Panc1 (cell line): ENCODE data around the gene PIAS1. TPM values are rescaled to one million over a fixed set of nuclear protein-coding genes. Genes with fewer than 3 reads are reported as not detected.

Experiments
- ATAC-seq: fragments of 200-7000 bp; cut with Tn5 transposase; 2 replicates; pipeline ENCODE4 v1.9.1; 2020; ENCODE audit warnings: mild to moderate bottlenecking, moderate library complexity
- BruUV-seq: library from RNA; stranded (reverse); fragments of 400-500 nt; replicated peaks from 2 replicates; lab custom pipeline; 2021; lab: Mats Ljungman, UMichigan
- CTCF ChIA-PET: fragments of 300-600 bp; sonication (Branson Sonifier 250); formaldehyde crosslinking; loops from one replicate; lab custom pipeline; 2022; ENCODE audit warnings: antibody characterized with exemption; lab: Charles Lee
- POLR2A ChIA-PET: fragments of 300-600 bp; sonication (Branson Sonifier 250); formaldehyde crosslinking; loops from one replicate; lab custom pipeline; 2022; ENCODE audit warnings: antibody characterized with exemption; lab: Charles Lee
- DNase-seq: peaks from one replicate; pipeline ENCODE4 v3.0.0-alpha.2; 2010; ENCODE audit warnings: low read depth, low spot score
- H3K27ac ChIP-seq: 2 replicates; pipeline ENCODE4 v1.5.1; 2011; ENCODE audit warnings: mild to moderate bottlenecking, low read length, inconsistent platforms
- H3K27me3 ChIP-seq: fragments of 200-500 bp; sonication (Bioruptor generic); 2 replicates; pipeline ENCODE4 v1.6.0; 2014; ENCODE audit warnings: low read length, inconsistent platforms; ENCODE audit not compliant: control insufficient read depth, insufficient read depth
- H3K36me3 ChIP-seq: fragments of 200-500 bp; sonication (Bioruptor generic); 2 replicates; pipeline ENCODE4 v1.5.1; 2014; ENCODE audit warnings: inconsistent platforms, mild to moderate bottlenecking, low read length, moderate library complexity; ENCODE audit not compliant: control insufficient read depth, insufficient read depth
- H3K4me1 ChIP-seq: 2 replicates; pipeline ENCODE4 v1.5.1; 2011; ENCODE audit warnings: inconsistent platforms, mild to moderate bottlenecking, low read length, moderate library complexity; ENCODE audit not compliant: control insufficient read depth, insufficient read depth
- H3K4me3 ChIP-seq, 2 experiments: 2 replicates each; pipeline ENCODE4 v1.5.1; 2011 to 2012; ENCODE audit warnings: low read depth in 2 of 2, low read length in 2 of 2, mild to moderate bottlenecking in 2 of 2, inconsistent platforms in 1 of 2, moderate library complexity in 1 of 2
- H3K9me3 ChIP-seq: fragments of 200-500 bp; sonication (Bioruptor generic); 2 replicates; pipeline ENCODE4 v1.5.1; 2014; ENCODE audit warnings: low read depth, mild to moderate bottlenecking, inconsistent platforms, low read length, moderate library complexity; ENCODE audit not compliant: control insufficient read depth, insufficient read depth
- POLR2AphosphoS5 ChIP-seq: IDR thresholded peaks from 2 replicates; pipeline ENCODE4 v1.6.1; 2012; ENCODE audit warnings: mild to moderate bottlenecking, low read depth, low read length, moderate library complexity
- SIN3A ChIP-seq: IDR thresholded peaks from 2 replicates; pipeline ENCODE4 v1.6.1; 2012; ENCODE audit warnings: low read depth, mild to moderate bottlenecking, low read length, moderate library complexity, borderline replicate concordance; ENCODE audit not compliant: insufficient read depth
- TCF7L2 ChIP-seq: IDR thresholded peaks from 2 replicates; pipeline ENCODE4 v1.6.1; 2011; ENCODE audit warnings: mild to moderate bottlenecking, low read depth, low read length, inconsistent platforms
- in situ Hi-C: cut with HindIII; loops from 2 replicates; pipeline ENCODE4 v1.10.0; 2016; ENCODE audit warnings: low sequenced_read_pairs, low pct_unique_long_range_greater_than_20kb
- intact Hi-C: fragments of 100-400 bp; cut with micrococcal nuclease; formaldehyde crosslinking; loops from one replicate; pipeline ENCODE4 v1.10.0; 2022; ENCODE audit not compliant: unreplicated experiment
- total RNA-seq: library from RNA; stranded (reverse); gene quantifications from one replicate; pipeline ENCODE4 v1.2.1, GENCODE V29; 2021; ENCODE audit not compliant: unreplicated experiment
- TF ChIP-seq, protein P1 (sequence below), 2 experiments: IDR thresholded peaks; 2 replicates each; pipeline ENCODE4 v1.6.1; 2011 to 2012; ENCODE audit warnings: low read depth in 2 of 2, control low read depth in 1 of 2, low read length in 1 of 2, mild to moderate bottlenecking in 1 of 2, moderate library complexity in 1 of 2; ENCODE audit not compliant: insufficient read depth in 1 of 2
- TF ChIP-seq, protein P2 (sequence below): fragments of 450-650 bp; IDR thresholded peaks from 2 replicates; pipeline ENCODE4 v1.5.1; 2017; ENCODE audit warnings: mild to moderate bottlenecking

The PIAS1 gene
- total RNA-seq, 1 experiment from 2014 or later = 44.5 TPM

DNA sequence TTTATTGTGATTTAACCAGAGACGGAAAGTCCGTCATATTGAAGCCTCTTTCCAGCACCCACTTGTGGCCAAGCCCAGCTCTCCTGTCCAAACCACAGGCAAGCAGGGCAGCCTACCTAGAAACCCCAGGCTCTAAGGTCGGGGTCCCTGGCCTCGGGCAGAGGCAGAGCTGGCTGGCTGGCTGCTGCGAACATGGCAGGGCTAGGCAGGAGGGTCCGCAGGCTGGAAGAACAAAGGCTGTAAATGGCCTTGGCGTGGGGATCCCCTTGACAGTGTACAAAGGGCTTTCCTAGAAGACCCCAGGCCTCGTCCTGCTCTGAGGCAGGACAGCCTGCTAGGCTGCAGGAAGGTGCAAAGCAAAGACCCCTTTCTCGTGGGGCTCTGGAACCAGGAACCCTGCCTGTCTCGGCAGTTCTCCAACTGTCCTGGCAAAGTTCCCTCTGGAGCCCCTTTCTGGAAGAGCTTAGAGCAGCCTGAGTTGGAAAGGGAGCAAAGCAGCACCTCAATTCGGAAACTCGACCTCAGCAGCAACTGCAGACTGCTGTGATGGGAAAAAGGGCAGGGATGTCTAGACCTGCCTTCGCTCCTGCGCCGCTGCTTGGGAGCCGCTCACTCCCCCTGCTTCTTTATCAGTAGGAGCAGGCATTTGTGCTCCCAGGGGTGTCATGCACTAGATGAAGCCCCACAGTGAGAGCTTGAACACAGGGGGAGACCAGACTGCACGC lies 142.5 kb downstream of the PIAS1 start:
- Histone ChIP-seq H3K9me3 (no peaks in the 10 kb centered on the region), H3K27ac (no peak overlapping the region), H3K4me3 (no peak overlapping the region), H3K27me3 (no peaks in the 10 kb centered on the region), H3K36me3 (peaks cover 6% of the 10 kb centered on the region), H3K4me1 (peaks cover 5% of the 10 kb centered on the region)
- ATAC-seq = no peak
- TF ChIP-seq, protein P1, sequence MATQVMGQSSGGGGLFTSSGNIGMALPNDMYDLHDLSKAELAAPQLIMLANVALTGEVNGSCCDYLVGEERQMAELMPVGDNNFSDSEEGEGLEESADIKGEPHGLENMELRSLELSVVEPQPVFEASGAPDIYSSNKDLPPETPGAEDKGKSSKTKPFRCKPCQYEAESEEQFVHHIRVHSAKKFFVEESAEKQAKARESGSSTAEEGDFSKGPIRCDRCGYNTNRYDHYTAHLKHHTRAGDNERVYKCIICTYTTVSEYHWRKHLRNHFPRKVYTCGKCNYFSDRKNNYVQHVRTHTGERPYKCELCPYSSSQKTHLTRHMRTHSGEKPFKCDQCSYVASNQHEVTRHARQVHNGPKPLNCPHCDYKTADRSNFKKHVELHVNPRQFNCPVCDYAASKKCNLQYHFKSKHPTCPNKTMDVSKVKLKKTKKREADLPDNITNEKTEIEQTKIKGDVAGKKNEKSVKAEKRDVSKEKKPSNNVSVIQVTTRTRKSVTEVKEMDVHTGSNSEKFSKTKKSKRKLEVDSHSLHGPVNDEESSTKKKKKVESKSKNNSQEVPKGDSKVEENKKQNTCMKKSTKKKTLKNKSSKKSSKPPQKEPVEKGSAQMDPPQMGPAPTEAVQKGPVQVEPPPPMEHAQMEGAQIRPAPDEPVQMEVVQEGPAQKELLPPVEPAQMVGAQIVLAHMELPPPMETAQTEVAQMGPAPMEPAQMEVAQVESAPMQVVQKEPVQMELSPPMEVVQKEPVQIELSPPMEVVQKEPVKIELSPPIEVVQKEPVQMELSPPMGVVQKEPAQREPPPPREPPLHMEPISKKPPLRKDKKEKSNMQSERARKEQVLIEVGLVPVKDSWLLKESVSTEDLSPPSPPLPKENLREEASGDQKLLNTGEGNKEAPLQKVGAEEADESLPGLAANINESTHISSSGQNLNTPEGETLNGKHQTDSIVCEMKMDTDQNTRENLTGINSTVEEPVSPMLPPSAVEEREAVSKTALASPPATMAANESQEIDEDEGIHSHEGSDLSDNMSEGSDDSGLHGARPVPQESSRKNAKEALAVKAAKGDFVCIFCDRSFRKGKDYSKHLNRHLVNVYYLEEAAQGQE (IDR thresholded peaks at IDR 0.05; ENCODE audit: insufficient read depth in 1 of 2, low read depth in 2 of 2, low read length in 1 of 2) = no peak
- TF ChIP-seq, protein P2, sequence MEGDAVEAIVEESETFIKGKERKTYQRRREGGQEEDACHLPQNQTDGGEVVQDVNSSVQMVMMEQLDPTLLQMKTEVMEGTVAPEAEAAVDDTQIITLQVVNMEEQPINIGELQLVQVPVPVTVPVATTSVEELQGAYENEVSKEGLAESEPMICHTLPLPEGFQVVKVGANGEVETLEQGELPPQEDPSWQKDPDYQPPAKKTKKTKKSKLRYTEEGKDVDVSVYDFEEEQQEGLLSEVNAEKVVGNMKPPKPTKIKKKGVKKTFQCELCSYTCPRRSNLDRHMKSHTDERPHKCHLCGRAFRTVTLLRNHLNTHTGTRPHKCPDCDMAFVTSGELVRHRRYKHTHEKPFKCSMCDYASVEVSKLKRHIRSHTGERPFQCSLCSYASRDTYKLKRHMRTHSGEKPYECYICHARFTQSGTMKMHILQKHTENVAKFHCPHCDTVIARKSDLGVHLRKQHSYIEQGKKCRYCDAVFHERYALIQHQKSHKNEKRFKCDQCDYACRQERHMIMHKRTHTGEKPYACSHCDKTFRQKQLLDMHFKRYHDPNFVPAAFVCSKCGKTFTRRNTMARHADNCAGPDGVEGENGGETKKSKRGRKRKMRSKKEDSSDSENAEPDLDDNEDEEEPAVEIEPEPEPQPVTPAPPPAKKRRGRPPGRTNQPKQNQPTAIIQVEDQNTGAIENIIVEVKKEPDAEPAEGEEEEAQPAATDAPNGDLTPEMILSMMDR = no peak
- TF ChIP-seq SIN3A = no peak
- intact Hi-C loops = no loop called here
- ChIA-PET CTCF (no interaction called here), POLR2A (no interaction called here)
- no peak for DNase-seq
- in situ Hi-C loops = no loop called here
- BruUV-seq = no TSS peak

DNA sequence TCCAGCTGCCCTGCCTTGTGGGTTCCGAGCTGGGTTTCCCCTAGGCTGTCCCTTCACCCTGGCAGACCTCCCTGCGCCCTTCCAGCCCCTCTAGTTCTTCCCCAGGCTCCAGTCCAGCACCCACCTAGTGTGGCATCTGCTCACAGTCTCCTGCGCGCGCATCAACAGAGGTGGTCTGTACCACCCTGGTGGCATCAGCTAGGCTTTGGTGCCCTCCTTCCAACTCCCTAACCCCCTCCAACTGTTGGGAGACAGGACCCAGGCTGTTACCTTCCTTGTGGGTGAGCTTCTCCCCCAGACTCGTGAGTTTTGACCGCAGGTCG lies 143.0 kb downstream of the PIAS1 start:
- ChIA-PET POLR2A (interaction anchor here (0.6 kb wide), 1 partner anchor 698 kb away, joined by 22 read pairs; no protein-coding TSS in a partner anchor), CTCF (no interaction called here)
- TF ChIP-seq, protein P1 (IDR thresholded peaks at IDR 0.05; ENCODE audit: insufficient read depth in 1 of 2, low read depth in 2 of 2, low read length in 1 of 2) = no peak
- TF ChIP-seq SIN3A (no peak), TCF7L2 (no peak), POLR2AphosphoS5 (no peak; the same call in 1 of the 2 replicates)
- TF ChIP-seq, protein P2 = no peak
- no peaks in the 10 kb centered on the region for H3K27me3 ChIP-seq
- intact Hi-C loops (no loop called here), in situ Hi-C loops (no loop called here)
- no TSS peak for BruUV-seq
- no peak overlapping the region for H3K4me3 ChIP-seq
- H3K36me3 ChIP-seq = peaks cover under 1% of the 10 kb centered on the region; the same call in 1 of the 2 replicates
- DNase-seq (no peak), ATAC-seq (no peak)
- no peak overlapping the region for H3K27ac ChIP-seq
- H3K4me1 ChIP-seq = peaks cover 5% of the 10 kb centered on the region; the same call in 1 of the 2 replicates
- H3K9me3 ChIP-seq = no peaks in the 10 kb centered on the region
